ENCODE measurements around the gene HLCS.
"Not testable (repeated sequence)": the region's sequence is repeated elsewhere in the genome, so short reads cannot be mapped to it uniquely, and the experiment has no call there.

HLCS gene

GRCh38 chr21:36955783-36956182 lies 10.7 kb downstream of the HLCS start:
- no peak for DNase-seq

- DNase-seq, result not testable (repeated sequence)
These were observed 14.1 kb downstream of the HLCS start for GRCh38 chr21:36952331-36952730.

GRCh38 chr21:36949171-36950141 lies 17.0 kb downstream of the HLCS start:
- DNase-seq, result no peak

- DNase-seq, result no peak
These were observed 17.8 kb downstream of the HLCS start for GRCh38 chr21:36948686-36949085.

GRCh38 chr21:36946949-36947356 lies 19.5 kb downstream of the HLCS start:
- DNase-seq, result no peak

- DNase-seq, result peak; percentile 28
These were observed 20.9 kb downstream of the HLCS start for GRCh38 chr21:36945496-36946138.

- DNase-seq, result no peak
These were observed 29.9 kb downstream of the HLCS start for GRCh38 chr21:36936361-36937135.

GRCh38 chr21:36934864-36935420 lies 31.5 kb downstream of the HLCS start:
- DNase-seq, result no peak

- DNase-seq, result no peak
These were observed 34.2 kb downstream of the HLCS start for GRCh38 chr21:36932161-36932816.

GRCh38 chr21:36929622-36930021 lies 36.8 kb downstream of the HLCS start:
- no peak for DNase-seq

- DNase-seq, result no peak
These were observed 37.5 kb downstream of the HLCS start for GRCh38 chr21:36928960-36929359.

GRCh38 chr21:36927719-36928117 lies 38.8 kb downstream of the HLCS start:
- DNase-seq, result peak; percentile 96

GRCh38 chr21:36926989-36927718 lies 39.3 kb downstream of the HLCS start:
- no peak for DNase-seq

GRCh38 chr21:36923270-36923669 lies 43.2 kb downstream of the HLCS start:
- DNase-seq, result peak; percentile 30

GRCh38 chr21:36922861-36923260 lies 43.6 kb downstream of the HLCS start:
- DNase-seq, result no peak

- no peak for DNase-seq
These were observed 48.2 kb downstream of the HLCS start for GRCh38 chr21:36918291-36918690.

- peak; percentile 61 for DNase-seq
These were observed 48.9 kb downstream of the HLCS start for GRCh38 chr21:36917471-36918158.

- DNase-seq, result no peak
These were observed 49.8 kb downstream of the HLCS start for GRCh38 chr21:36916718-36917117.

- no peak for DNase-seq
These were observed 50.7 kb downstream of the HLCS start for GRCh38 chr21:36915696-36916245.

- DNase-seq, result no peak
These were observed 51.3 kb downstream of the HLCS start for GRCh38 chr21:36915014-36915695.

All from fibroblast of upper back skin (primary cell).